ENCODE measurements around the gene HOGA1.

The HOGA1 gene

DNA sequence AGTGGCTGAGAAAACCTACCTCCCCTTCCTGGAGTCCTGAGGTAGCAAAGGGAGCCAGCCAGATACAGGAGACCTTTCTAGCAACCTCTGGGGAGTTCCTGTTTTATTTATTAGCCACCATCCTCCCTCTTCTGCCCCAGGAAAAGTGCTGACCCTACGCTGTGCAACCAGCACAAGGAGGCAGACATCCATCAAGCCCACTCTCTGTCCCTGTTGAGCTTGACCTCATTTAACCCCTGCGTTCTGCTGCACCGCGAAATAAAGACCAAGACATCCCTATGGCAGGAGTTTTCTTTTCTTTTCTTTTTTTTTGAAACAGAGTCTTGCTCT, 37.0 kb upstream of the HOGA1 start:
- POLR2A ChIA-PET, result no interaction called here
- CTCF ChIA-PET, result interaction anchor here (0.6 to 0.9 kb wide), 2 partner anchors 20 to 86 kb away, joined by 3 read pairs; no protein-coding TSS in a partner anchor
- DNase-seq (ENCODE audit: extremely low spot score), result no peak
- TF ChIP-seq, protein P1, sequence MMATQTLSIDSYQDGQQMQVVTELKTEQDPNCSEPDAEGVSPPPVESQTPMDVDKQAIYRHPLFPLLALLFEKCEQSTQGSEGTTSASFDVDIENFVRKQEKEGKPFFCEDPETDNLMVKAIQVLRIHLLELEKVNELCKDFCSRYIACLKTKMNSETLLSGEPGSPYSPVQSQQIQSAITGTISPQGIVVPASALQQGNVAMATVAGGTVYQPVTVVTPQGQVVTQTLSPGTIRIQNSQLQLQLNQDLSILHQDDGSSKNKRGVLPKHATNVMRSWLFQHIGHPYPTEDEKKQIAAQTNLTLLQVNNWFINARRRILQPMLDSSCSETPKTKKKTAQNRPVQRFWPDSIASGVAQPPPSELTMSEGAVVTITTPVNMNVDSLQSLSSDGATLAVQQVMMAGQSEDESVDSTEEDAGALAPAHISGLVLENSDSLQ (IDR thresholded peaks at IDR 0.05), result no peak
- TF ChIP-seq ARNT (IDR thresholded peaks at IDR 0.05), result no peak

DNA sequence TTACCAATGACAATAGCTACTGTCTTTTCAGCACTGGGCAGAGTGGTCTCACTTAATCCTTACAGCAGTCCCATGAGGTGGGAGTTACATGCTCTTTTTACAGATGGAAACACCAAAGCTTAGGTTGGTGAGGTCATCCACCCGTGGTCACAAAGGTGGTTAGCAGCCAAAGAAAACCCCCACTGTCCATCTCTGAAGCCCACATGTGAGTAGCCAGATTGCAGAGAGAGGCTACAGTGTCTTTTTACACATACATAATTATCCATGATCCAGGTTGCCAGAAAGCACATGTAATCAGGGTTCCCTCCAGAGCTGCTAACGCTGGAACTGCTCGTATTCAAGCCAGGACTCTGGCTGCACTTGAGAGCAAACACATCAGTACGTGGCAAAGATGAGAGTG, 36.2 kb upstream of the HOGA1 start:
- TF ChIP-seq FOXM1 (IDR thresholded peaks at IDR 0.05; ENCODE audit: borderline replicate concordance), result no peak
- no peak for TF ChIP-seq NFRKB (IDR thresholded peaks at IDR 0.05)
- no peak for TF ChIP-seq LEF1 (IDR thresholded peaks at IDR 0.05; ENCODE audit: borderline replicate concordance)
- no peak for TF ChIP-seq FOXA1 (IDR thresholded peaks at IDR 0.05)
- no peak for TF ChIP-seq CTBP1 (IDR thresholded peaks at IDR 0.05; ENCODE audit: borderline replicate concordance)
- TF ChIP-seq ELF4 (IDR thresholded peaks at IDR 0.05), result no peak
- TF ChIP-seq TARDBP (IDR thresholded peaks at IDR 0.05), result no peak
- TF ChIP-seq, protein P1 (IDR thresholded peaks at IDR 0.05), result no peak
- TF ChIP-seq SP1 (IDR thresholded peaks at IDR 0.05), result no peak
- TF ChIP-seq FOXK2 (IDR thresholded peaks at IDR 0.05), result no peak
- TF ChIP-seq BHLHE40 (IDR thresholded peaks at IDR 0.05; ENCODE audit: borderline replicate concordance), result no peak
- no peak for TF ChIP-seq HDGF (IDR thresholded peaks at IDR 0.05; ENCODE audit: borderline replicate concordance)
- no peak for TF ChIP-seq SUZ12 (IDR thresholded peaks at IDR 0.05)
- TF ChIP-seq ZNF384 (IDR thresholded peaks at IDR 0.05), result no peak
- TF ChIP-seq L3MBTL2 (conservative IDR thresholded peaks at IDR 0.05), result no peak
- no peak for TF ChIP-seq ARNT (IDR thresholded peaks at IDR 0.05)
- ChIA-PET POLR2A (no interaction called here), CTCF (no interaction called here)
- DNase-seq (ENCODE audit: extremely low spot score), result no peak

DNA sequence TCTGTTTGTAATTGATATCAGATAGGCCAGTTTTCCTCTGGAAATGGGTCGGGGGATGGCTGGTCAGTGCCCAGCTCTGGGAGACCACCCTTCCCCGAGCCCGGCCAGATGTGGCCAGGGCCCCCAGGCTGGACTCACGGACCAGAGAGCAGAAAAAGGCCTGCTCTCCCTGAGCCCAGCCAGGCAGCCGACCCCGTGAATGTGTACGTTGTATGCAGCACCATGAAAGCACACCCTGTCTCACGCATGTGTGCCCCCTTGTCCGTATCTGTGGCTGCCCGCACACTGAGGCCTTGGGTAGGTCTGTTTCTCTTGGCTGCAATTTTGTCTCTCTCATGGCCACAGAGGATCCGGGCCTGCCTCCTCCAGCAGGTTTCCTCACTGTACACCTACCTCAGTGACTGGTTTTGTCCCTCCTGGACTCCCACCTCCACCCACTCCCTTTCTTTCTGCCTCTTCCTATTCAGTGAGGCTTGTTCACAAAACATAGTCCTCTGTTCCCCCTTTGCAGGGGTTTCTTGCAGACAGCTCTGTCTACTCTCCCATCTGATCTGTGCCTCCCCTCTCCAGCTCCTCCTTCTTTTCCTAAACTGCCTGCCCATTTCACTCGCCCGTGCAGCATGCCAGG, 35.2 kb upstream of the HOGA1 start:
- no peak for TF ChIP-seq FOXA1 (IDR thresholded peaks at IDR 0.05)
- no peak for TF ChIP-seq ARNT (IDR thresholded peaks at IDR 0.05)
- TF ChIP-seq FOXK2 (IDR thresholded peaks at IDR 0.05), result no peak
- TF ChIP-seq LEF1 (IDR thresholded peaks at IDR 0.05; ENCODE audit: borderline replicate concordance), result no peak
- no peak for TF ChIP-seq SUZ12 (IDR thresholded peaks at IDR 0.05)
- TF ChIP-seq ZNF384 (IDR thresholded peaks at IDR 0.05), result no peak
- no peak for TF ChIP-seq SP1 (IDR thresholded peaks at IDR 0.05)
- no peak for TF ChIP-seq FOXM1 (IDR thresholded peaks at IDR 0.05; ENCODE audit: borderline replicate concordance)
- no peak for TF ChIP-seq TARDBP (IDR thresholded peaks at IDR 0.05)
- TF ChIP-seq, protein P1 (IDR thresholded peaks at IDR 0.05), result no peak
- TF ChIP-seq L3MBTL2 (conservative IDR thresholded peaks at IDR 0.05), result no peak
- TF ChIP-seq ELF4 (IDR thresholded peaks at IDR 0.05), result no peak
- no peak for TF ChIP-seq HDGF (IDR thresholded peaks at IDR 0.05; ENCODE audit: borderline replicate concordance)
- no peak for TF ChIP-seq CTBP1 (IDR thresholded peaks at IDR 0.05; ENCODE audit: borderline replicate concordance)
- CTCF ChIA-PET, result interaction anchor here (0.5 to 2.8 kb wide), 3 partner anchors 11 to 15 kb away, joined by 3 to 12 read pairs (median 3); no protein-coding TSS in a partner anchor
- POLR2A ChIA-PET, result no interaction called here
- DNase-seq (ENCODE audit: extremely low spot score), result no peak

DNA sequence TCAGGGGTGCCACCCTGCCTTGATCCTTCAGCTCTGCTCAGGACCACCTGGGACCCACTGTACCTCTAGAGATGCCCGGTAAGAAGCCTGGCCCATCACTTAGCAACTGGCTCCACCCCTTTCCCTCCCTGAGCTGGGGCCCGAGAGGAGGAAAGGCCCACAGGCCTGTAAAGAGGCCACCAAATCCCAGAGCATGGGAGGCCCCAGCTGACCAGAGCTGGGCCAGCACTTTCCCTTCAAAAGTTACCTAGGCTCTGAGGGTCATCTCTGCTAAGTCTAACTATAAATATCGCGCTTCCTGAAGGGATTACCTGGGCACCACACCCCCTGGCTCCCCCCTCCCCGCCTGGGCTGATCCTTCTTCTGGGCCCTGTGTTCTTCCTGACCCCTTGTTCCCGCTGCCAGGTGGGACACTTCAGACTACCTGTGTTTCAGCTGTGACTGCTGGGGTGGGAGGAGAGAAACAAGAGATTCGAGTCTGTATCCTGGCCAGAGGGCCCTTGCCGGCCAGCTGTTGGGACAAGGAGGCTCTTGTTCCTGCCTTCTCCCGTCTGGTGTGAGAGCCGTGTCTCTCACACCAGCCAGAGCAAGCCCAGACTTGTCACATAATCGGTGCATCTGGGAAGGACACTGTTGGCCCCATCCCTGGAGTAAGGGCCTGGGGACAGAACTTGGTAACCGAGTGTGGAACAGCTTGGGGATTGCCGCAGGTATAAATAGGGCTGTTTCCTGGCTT, 34.4 kb upstream of the HOGA1 start:
- TF ChIP-seq HDGF (IDR thresholded peaks at IDR 0.05; ENCODE audit: borderline replicate concordance) (no peak), ELF4 (IDR thresholded peaks at IDR 0.05) (no peak), ZNF384 (IDR thresholded peaks at IDR 0.05) (no peak)
- TF ChIP-seq, protein P1 (IDR thresholded peaks at IDR 0.05), result no peak
- POLR2A ChIA-PET, result no interaction called here
- CTCF ChIA-PET, result interaction anchor here (0.6 to 2.8 kb wide), 4 partner anchors 11 to 22 kb away, joined by 3 to 12 read pairs (median 3); no protein-coding TSS in a partner anchor
- no peak for DNase-seq (ENCODE audit: extremely low spot score)

DNA sequence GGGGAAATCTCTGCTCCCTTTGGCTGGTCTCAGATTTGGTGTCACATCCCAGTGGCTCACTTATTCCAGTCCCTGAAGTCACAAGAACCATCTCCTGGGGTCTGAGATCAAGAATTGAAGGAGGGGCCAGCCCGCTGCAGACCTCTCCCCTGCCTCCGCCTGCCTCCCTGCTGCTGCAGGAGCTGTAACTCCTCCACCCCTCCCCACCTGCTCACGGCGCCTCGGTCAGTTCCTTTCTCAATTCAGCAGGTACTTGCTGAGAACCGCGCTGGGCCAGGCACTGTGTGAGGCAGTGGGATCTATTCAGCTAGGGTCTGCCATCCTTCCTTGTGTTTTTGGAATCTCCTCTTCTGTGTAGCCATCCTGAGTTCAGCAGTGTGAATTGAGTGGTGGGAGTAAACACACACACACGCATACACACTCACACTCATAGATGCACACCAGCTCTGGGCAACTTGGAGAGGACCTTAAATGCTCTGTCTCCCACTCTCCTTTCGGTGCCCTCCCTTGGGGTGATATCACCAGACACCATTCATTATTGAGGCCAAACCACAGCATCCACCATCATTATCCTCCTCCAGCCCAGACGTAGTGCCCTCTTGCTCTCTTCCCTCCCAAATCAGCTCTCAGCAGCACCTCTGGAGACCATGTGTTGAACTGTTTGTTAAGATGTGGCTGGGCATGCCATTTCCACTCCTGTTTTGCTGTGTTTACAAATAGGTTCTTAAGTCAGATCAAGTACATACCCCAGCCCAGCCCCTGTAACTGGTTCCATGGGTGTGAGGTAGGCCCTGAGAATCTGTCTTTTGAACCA, 33.6 kb upstream of the HOGA1 start:
- no peak for DNase-seq (ENCODE audit: extremely low spot score)
- ChIA-PET POLR2A (no interaction called here), CTCF (interaction anchor here (2.8 kb wide), 1 partner anchor 17 kb away, joined by 12 read pairs; no protein-coding TSS in a partner anchor)
- no peak for TF ChIP-seq ELF4 (IDR thresholded peaks at IDR 0.05)
- no peak for TF ChIP-seq FOXK2 (IDR thresholded peaks at IDR 0.05)
- no peak for TF ChIP-seq CTBP1 (IDR thresholded peaks at IDR 0.05; ENCODE audit: borderline replicate concordance)
- TF ChIP-seq HDGF (IDR thresholded peaks at IDR 0.05; ENCODE audit: borderline replicate concordance), result no peak
- no peak for TF ChIP-seq LEF1 (IDR thresholded peaks at IDR 0.05; ENCODE audit: borderline replicate concordance)

Data from HEK293T (cell line).